Activated CD4-positive, alpha-beta T cell treated with anti-CD3 and anti-CD28 coated beads, Interleukin-10, Interleukin-2, amounts not matched to agents 100 ng/mL and 50 ng/mL, durations not matched to agents 16 hours and 8 hours (primary cell): ENCODE measurements around the gene ZNF384.

Source experiments
- DNase-seq: peaks from one replicate; pipeline ENCODE4 v3.0.0-alpha.2; 2020

ZNF384 gene

GRCh38 chr12:6699259-6699988 lies 10.2 kb upstream of the ZNF384 start:
- DNase-seq: no peak

- DNase-seq: no peak
Observed at GRCh38 chr12:6698352-6699046, 9.3 kb upstream of the ZNF384 start.

- DNase-seq: no peak
Observed at GRCh38 chr12:6697584-6698351, 8.6 kb upstream of the ZNF384 start.

- no peak for DNase-seq
Observed at GRCh38 chr12:6696690-6697583, 7.8 kb upstream of the ZNF384 start.

- DNase-seq: no peak
Observed at GRCh38 chr12:6695313-6696045, 6.3 kb upstream of the ZNF384 start.

GRCh38 chr12:6694701-6695100 lies 5.5 kb upstream of the ZNF384 start:
- no peak for DNase-seq

- no peak for DNase-seq
Observed at GRCh38 chr12:6693832-6694355, 4.7 kb upstream of the ZNF384 start.

- no peak for DNase-seq
Observed at GRCh38 chr12:6692888-6693287, 3.7 kb upstream of the ZNF384 start.

- DNase-seq: no peak
Observed at GRCh38 chr12:6691473-6691872, 2.3 kb upstream of the ZNF384 start.

GRCh38 chr12:6688543-6688998 lies 604 bp downstream of the ZNF384 start:
- DNase-seq: peak; percentile 48

- no peak for DNase-seq
Observed at GRCh38 chr12:6685814-6686213, 3.4 kb downstream of the ZNF384 start.

GRCh38 chr12:6684609-6685008 lies 4.6 kb downstream of the ZNF384 start:
- peak; percentile 82 for DNase-seq

GRCh38 chr12:6676962-6677361 lies 12.2 kb downstream of the ZNF384 start:
- DNase-seq: no peak

- DNase-seq: no peak
Observed at GRCh38 chr12:6672143-6672542, 17.0 kb downstream of the ZNF384 start.

GRCh38 chr12:6667559-6668210 lies 21.5 kb downstream of the ZNF384 start:
- no peak for DNase-seq

GRCh38 chr12:6666211-6666610 lies 23.0 kb downstream of the ZNF384 start:
- no peak for DNase-seq

GRCh38 chr12:6664902-6665301 lies 24.3 kb downstream of the ZNF384 start:
- no peak for DNase-seq

GRCh38 chr12:6662906-6663742 lies 26.1 kb downstream of the ZNF384 start, which contains the start of gene ING4:
Gene ING4 (minus strand): TSS chr12:6663119. CDS start chr12:6663101, 18 bp downstream.
- DNase-seq: peak; percentile 99

GRCh38 chr12:6662602-6662905 lies 26.6 kb downstream of the ZNF384 start:
- no peak for DNase-seq

GRCh38 chr12:6653987-6654386 lies 35.2 kb downstream of the ZNF384 start:
- no peak for DNase-seq
